GM21786 (cell line): ENCODE measurements around the gene CPNE6.

ENCODE experiments used
- ATAC-seq: cut with Tn5 transposase; IDR thresholded peaks from one replicate; pipeline ENCODE4 v1.9.1; 2021; ENCODE audit not compliant: unreplicated experiment

Gene CPNE6

DNA sequence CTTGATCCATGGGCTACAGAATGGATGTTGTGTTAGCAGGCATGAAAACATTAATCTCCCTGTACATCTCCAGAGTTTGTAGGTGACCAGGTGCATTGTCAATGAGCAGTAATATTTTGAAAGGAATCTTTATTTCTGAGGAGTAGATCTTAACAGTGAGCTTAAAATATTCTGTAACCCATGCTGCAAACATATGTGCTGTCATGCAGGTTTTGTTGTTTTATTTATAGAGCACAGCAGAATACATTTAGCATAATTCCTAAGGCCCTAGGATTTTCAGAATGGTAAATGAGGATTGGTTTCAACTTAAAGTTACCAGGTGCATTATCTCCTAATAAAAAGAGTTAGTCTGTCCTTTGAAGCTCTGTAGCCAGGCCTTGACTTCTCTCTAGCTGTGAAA is 55.6 kb downstream of the CPNE6 start:
- ATAC-seq, result no peak

- no peak for ATAC-seq
Measured at GRCh38 chr14:24127673-24128072, 56.3 kb downstream of the CPNE6 start.
